Prostate gland (tissue), 2 donors: ENCODE measurements around the gene SLC39A6.

Experiments
- CTCF ChIP-seq, 4 experiments: fragments of 200-600 bp in 2 of 4; fragments of 450-650 bp in 2 of 4; sonication (generic) in 2 of 4; IDR thresholded peaks; 1 replicate in 3 of 4; 2 replicates in 1 of 4; pipeline ENCODE4 v1.5.1; 2016 to 2019; ENCODE audit warnings: antibody characterized with exemption in 4 of 4, mild to moderate bottlenecking in 2 of 4, moderate library complexity in 2 of 4
- POLR2A ChIP-seq: fragments of 450-650 bp; IDR thresholded peaks from one replicate; pipeline ENCODE4 v1.6.1; 2016; ENCODE audit warnings: antibody characterized with exemption, mild to moderate bottlenecking
- POLR2AphosphoS5 ChIP-seq: sonication (generic); formaldehyde crosslinking; IDR thresholded peaks from one replicate; pipeline ENCODE4 v1.6.1; 2017; ENCODE audit warnings: antibody characterized with exemption

- TF ChIP-seq CTCF (IDR thresholded peaks at IDR 0.05) = no peak
- no peak for TF ChIP-seq POLR2A
- TF ChIP-seq POLR2AphosphoS5 = no peak
These were observed 14.9 kb downstream of the SLC39A6 start for GRCh38 chr18:36114251-36114650.
